HG03378 (cell line): ENCODE results near the gene MICAL3.
"Not testable (repeated sequence)": the region's sequence is repeated elsewhere in the genome, so short reads cannot be mapped to it uniquely, and the experiment has no call there.

Experiments
- ATAC-seq: cut with Tn5 transposase; IDR thresholded peaks from one replicate; pipeline ENCODE4 v1.9.1; 2021; ENCODE audit warnings: mild to moderate bottlenecking, moderate library complexity; ENCODE audit not compliant: unreplicated experiment

Gene MICAL3

GRCh38 chr22:18060646-18061620, 36.6 kb upstream of the MICAL3 start:
- no peak for ATAC-seq

- no peak for ATAC-seq
These were observed 35.6 kb upstream of the MICAL3 start for GRCh38 chr22:18059991-18060390.

- ATAC-seq: no peak
These were observed 35.1 kb upstream of the MICAL3 start for GRCh38 chr22:18059473-18059872.

GRCh38 chr22:18059094-18059417, 34.7 kb upstream of the MICAL3 start:
- ATAC-seq: no peak

GRCh38 chr22:18058371-18059093, 34.2 kb upstream of the MICAL3 start:
- ATAC-seq: no peak

- peak; percentile 67 for ATAC-seq
These were observed 33.3 kb upstream of the MICAL3 start for GRCh38 chr22:18057568-18058209.

- ATAC-seq: peak; percentile 55
These were observed 32.6 kb upstream of the MICAL3 start for GRCh38 chr22:18056807-18057474.

- ATAC-seq: no peak
These were observed 31.9 kb upstream of the MICAL3 start for GRCh38 chr22:18056161-18056666.

- ATAC-seq: no peak
These were observed 31.3 kb upstream of the MICAL3 start for GRCh38 chr22:18055619-18056160.

GRCh38 chr22:18053216-18053946, 29.0 kb upstream of the MICAL3 start:
- ATAC-seq: not testable (repeated sequence)

- ATAC-seq: not testable (repeated sequence)
These were observed 26.8 kb upstream of the MICAL3 start for GRCh38 chr22:18051113-18051512.

- no peak for ATAC-seq
These were observed 25.7 kb upstream of the MICAL3 start for GRCh38 chr22:18050065-18050464.

GRCh38 chr22:18048441-18048898, 24.1 kb upstream of the MICAL3 start:
- ATAC-seq: no peak

GRCh38 chr22:18048041-18048440, 23.7 kb upstream of the MICAL3 start:
- no peak for ATAC-seq

- ATAC-seq: no peak
These were observed 21.4 kb upstream of the MICAL3 start for GRCh38 chr22:18045794-18046193.

- ATAC-seq: no peak
These were observed 20.3 kb upstream of the MICAL3 start for GRCh38 chr22:18044548-18045271.

GRCh38 chr22:18042685-18043084, 18.3 kb upstream of the MICAL3 start:
- ATAC-seq: no peak

- not testable (repeated sequence) for ATAC-seq
These were observed 16.5 kb upstream of the MICAL3 start for GRCh38 chr22:18040898-18041297.

GRCh38 chr22:18035751-18036150, 11.4 kb upstream of the MICAL3 start:
- no peak for ATAC-seq
